Type B pancreatic cell (in vitro differentiated cells): ENCODE results near the gene NEU4. TPM values are rescaled to one million over a fixed set of nuclear protein-coding genes. Genes with fewer than 3 reads are reported as not detected.

ENCODE experiments used
- DNase-seq: peaks from one replicate; pipeline ENCODE4 v3.0.0; 2021; ENCODE audit warnings: mixed read lengths; ENCODE audit not compliant: unreplicated experiment; ENCODE audit errors: extremely low spot score
- H3K27ac Mint-ChIP-seq: 2 replicates; pipeline ENCODE4 v1.8.0; 2021; ENCODE audit warnings: mild to moderate bottlenecking, mixed read lengths
- H3K27me3 Mint-ChIP-seq: 2 replicates; pipeline ENCODE4 v1.8.0; 2021; ENCODE audit warnings: mixed read lengths
- H3K36me3 Mint-ChIP-seq: 2 replicates; pipeline ENCODE4 v1.8.0; 2021; ENCODE audit warnings: mixed read lengths
- H3K4me1 Mint-ChIP-seq: one replicate; pipeline ENCODE4 v1.8.0; 2021; ENCODE audit warnings: mixed read lengths; ENCODE audit not compliant: unreplicated experiment
- H3K4me3 Mint-ChIP-seq: 2 replicates; pipeline ENCODE4 v1.8.0; 2021; ENCODE audit warnings: mild to moderate bottlenecking, mixed read lengths
- H3K9me3 Mint-ChIP-seq: 2 replicates; pipeline ENCODE4 v1.8.0; 2021; ENCODE audit warnings: mixed read lengths
- total RNA-seq: library from RNA; stranded (reverse); gene quantifications from 2 replicates; pipeline ENCODE4 v1.2.1, GENCODE V29; 2021; ENCODE audit warnings: low replicate concordance
- TF ChIP-seq, protein P1 (sequence below): fragments of 200-600 bp; sonication (generic); conservative IDR thresholded peaks from 2 replicates; pipeline ENCODE4 v1.5.0; 2021; ENCODE audit warnings: antibody characterized with exemption, mild to moderate bottlenecking

NEU4 gene
- total RNA-seq, 1 donor from 2014 or later, result 0.51 TPM

DNA sequence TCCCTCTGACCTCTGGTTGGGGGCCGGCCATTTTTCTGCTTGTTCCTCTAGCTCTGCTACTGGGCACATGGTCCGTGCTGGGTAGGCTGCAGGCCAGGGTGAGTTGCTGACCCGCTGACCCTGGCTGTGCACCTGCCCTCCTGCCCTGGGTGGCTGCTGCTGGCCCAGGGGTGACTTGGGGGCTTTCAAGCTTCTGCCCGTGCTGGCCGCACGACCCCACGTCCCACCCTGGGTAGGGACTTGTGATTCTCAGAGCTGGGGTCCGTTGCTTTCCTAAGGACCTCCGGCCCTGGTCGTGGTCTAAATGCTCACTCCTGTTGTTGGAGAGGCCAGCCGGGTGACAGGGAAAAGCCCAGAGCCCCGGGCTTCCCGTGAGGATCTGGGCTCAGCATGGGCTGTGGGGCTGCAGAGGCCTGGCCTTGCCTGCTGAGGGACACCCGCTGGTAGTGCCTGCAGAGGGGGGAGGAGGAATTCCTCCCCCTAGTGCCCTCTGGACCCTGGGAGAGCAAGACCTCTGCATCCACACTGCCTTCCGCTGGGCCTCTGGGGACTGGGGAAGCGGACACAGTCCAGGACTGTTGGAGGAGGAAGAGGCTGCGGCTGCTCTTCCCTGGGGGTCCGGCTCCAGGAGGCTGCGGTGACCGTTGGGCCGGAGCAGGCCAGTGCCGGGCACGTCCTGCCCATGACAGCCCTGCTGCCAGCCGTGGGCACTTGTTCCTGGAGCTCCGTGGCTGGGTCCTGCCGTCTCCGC is 38.6 kb upstream of the NEU4 start:
- TF ChIP-seq, protein P1, sequence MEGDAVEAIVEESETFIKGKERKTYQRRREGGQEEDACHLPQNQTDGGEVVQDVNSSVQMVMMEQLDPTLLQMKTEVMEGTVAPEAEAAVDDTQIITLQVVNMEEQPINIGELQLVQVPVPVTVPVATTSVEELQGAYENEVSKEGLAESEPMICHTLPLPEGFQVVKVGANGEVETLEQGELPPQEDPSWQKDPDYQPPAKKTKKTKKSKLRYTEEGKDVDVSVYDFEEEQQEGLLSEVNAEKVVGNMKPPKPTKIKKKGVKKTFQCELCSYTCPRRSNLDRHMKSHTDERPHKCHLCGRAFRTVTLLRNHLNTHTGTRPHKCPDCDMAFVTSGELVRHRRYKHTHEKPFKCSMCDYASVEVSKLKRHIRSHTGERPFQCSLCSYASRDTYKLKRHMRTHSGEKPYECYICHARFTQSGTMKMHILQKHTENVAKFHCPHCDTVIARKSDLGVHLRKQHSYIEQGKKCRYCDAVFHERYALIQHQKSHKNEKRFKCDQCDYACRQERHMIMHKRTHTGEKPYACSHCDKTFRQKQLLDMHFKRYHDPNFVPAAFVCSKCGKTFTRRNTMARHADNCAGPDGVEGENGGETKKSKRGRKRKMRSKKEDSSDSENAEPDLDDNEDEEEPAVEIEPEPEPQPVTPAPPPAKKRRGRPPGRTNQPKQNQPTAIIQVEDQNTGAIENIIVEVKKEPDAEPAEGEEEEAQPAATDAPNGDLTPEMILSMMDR, result no peak
- no peaks in the 10 kb centered on the region for H3K27me3 Mint-ChIP-seq
- DNase-seq, result peak; percentile 62
- no peak overlapping the region for H3K27ac Mint-ChIP-seq
- peaks cover 15% of the 10 kb centered on the region for H3K4me1 Mint-ChIP-seq
- H3K9me3 Mint-ChIP-seq, result no peaks in the 10 kb centered on the region
- no peak overlapping the region for H3K4me3 Mint-ChIP-seq
- H3K36me3 Mint-ChIP-seq, result no peaks in the 10 kb centered on the region

DNA sequence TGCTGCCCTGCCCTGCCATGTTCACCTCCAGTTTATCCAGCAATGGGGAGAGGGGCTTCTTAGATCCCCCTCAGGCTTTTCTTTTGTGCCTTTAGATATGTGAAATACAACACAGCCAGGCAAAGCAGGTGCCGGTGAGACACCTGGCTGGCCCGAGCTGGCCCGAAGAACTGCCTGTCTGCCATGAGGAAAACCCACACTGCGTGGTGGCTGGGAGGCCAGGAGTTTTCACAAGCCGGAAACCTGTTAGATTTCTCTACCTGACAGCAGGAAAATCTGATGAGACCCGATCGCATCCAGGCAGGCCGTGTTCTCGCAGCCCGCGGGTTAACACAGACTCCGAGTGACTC is 38.1 kb upstream of the NEU4 start:
- Mint-ChIP-seq H3K27ac (peak overlapping the region; percentile 16), H3K4me1 (peaks cover 15% of the 10 kb centered on the region), H3K27me3 (no peaks in the 10 kb centered on the region), H3K9me3 (no peaks in the 10 kb centered on the region), H3K4me3 (no peak overlapping the region), H3K36me3 (no peaks in the 10 kb centered on the region)
- TF ChIP-seq, protein P1, result no peak
- DNase-seq, result no peak

DNA sequence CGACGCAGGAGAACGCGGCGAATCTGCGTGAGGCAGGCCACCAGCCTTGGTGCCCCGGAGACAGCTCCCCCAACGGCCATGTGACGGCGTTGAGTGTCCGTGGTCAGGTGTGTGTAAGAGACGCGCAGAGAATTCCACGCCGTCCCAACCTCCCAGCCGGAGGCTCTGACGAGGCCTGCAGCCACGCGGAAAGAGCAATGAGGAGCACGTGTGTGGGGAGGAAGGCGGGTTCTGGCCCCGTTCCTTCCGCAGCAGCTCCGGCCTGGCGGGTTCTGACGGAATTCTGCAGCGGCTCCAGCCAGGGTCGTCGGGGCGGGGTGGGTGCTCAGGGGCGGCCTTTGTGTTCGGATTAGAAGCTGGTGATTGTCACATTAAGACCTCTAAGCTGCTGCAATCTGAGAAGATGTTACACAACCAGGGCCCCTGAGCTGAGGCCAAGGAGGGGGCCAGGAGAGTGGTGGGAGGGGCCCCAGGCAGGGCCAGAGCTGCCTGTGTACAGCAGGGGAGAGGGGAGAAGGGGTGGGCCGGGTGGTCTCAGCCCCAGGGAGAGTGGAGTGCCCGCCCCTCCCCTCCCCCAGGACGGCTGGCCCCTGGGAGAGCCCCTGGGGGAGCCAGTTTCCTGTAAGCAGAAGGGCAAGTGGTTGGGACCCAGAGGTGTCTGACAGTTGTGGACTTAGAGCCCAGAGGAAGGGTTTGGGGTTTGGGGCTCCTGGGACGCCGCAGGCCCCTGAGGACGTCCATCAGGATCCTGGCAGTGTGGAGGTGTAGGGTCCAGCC is 37.5 kb upstream of the NEU4 start:
- Mint-ChIP-seq H3K4me1 (peaks cover 15% of the 10 kb centered on the region), H3K9me3 (no peaks in the 10 kb centered on the region), H3K36me3 (no peaks in the 10 kb centered on the region), H3K4me3 (peak overlapping the region; percentile 8), H3K27ac (peak overlapping the region; percentile 63), H3K27me3 (no peaks in the 10 kb centered on the region)
- TF ChIP-seq, protein P1, result no peak
- DNase-seq, result no peak

DNA sequence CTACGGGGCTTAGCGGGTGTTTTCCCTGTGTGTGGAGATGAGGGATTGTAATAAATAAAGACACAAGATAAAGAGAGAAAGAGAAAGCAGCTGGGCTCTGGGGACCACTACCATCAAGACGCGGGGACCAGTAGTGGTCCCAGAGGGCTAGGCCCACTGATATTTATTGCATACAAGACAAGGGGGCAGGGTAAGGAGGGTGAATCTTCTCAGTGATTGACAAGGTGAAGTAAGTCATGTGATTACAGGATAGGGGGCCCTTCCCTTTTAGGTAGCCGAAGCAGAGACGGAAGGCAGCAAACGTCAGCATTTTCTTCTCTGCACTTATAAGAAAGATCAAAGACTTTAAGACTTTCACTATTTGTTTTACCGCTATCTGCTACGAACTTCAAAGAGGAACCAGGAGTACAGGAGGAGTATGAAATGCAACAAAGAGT is 36.9 kb upstream of the NEU4 start:
- Mint-ChIP-seq H3K27ac (peak overlapping the region; percentile 63), H3K27me3 (no peaks in the 10 kb centered on the region), H3K9me3 (no peaks in the 10 kb centered on the region), H3K4me3 (peak overlapping the region; percentile 8), H3K4me1 (peaks cover 15% of the 10 kb centered on the region), H3K36me3 (no peaks in the 10 kb centered on the region)
- TF ChIP-seq, protein P1, result no peak
- DNase-seq, result no peak

DNA sequence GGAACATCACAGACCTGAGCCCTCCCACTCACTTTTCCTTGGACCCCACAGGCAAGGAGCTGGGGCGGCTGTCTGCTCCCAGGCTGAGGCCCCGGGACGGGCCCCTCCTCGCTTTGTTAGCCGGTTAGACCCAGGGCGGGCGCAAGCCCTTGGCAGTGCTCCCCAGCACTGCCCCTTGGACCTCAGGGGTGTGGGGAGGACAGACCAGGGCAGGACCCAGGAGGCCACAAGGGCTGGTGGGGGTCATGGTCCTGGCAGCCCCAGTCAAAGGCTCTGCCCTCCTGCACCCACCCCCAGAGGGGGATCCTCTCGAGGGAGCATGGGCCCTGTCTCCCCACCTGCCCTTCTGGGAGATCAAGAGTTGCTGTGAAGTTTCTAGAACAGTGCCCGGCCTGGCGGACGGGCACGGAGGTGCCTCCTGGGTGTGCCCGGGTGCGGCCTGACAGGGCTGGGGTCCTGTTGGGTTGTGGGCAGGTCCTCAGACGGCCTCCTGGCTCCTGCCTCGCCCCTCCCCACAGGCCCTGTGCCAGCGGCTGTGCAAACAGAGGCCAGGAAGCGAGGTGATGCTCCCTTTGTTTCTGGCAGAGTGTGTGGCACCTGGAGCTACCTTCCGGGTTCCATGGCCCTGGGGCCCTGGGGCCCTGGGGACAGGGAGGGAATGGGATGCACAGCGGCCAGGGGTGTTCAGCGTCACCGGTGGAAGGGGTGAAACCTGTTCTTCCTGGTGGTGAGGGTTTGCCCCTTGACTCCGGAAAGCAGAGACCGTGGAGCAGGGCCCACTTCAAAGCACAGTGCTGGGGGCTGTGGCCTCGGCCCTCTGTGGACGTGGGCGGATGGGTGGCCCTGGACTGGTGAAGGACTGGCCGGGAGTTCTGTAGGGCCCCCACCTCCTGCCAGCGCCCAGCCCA is 35.2 kb upstream of the NEU4 start:
- H3K36me3 Mint-ChIP-seq, result no peaks in the 10 kb centered on the region
- H3K27me3 Mint-ChIP-seq, result no peaks in the 10 kb centered on the region
- TF ChIP-seq, protein P1, result no peak
- no peaks in the 10 kb centered on the region for H3K9me3 Mint-ChIP-seq
- peaks cover 15% of the 10 kb centered on the region for H3K4me1 Mint-ChIP-seq
- peak; percentile 66 for DNase-seq
- no peak overlapping the region for H3K4me3 Mint-ChIP-seq
- no peak overlapping the region for H3K27ac Mint-ChIP-seq
